Effector memory CD8-positive, alpha-beta T cell (primary cell): ENCODE measurements around the gene QRFP.

Experiments
- ATAC-seq: fragments of 150-1000 bp; cut with Tn5 transposase; replicated peaks from 2 replicates; pipeline ENCODE4 v1.10.0; 2021; ENCODE audit warnings: mild to moderate bottlenecking, moderate library complexity
- DNase-seq, 3 experiments: peaks; one replicate each; pipeline ENCODE4 v3.0.0; 2021
- H3K27ac Mint-ChIP-seq, 2 donors: one replicate each; pipeline ENCODE4 v1.8.0; 2022; ENCODE audit warnings: mild to moderate bottlenecking in 2 of 2, mixed read lengths in 2 of 2, moderate library complexity in 2 of 2
- H3K27me3 Mint-ChIP-seq, 2 donors: one replicate each; pipeline ENCODE4 v1.8.0; 2022; ENCODE audit warnings: mixed read lengths in 2 of 2
- H3K36me3 Mint-ChIP-seq: one replicate; pipeline ENCODE4 v1.8.0; 2022; ENCODE audit warnings: mild to moderate bottlenecking, moderate library complexity, mixed read lengths; ENCODE audit not compliant: insufficient read depth
- H3K4me1 Mint-ChIP-seq, 2 donors: one replicate each; pipeline ENCODE4 v1.8.0; 2022; ENCODE audit warnings: low read depth in 2 of 2, mixed read lengths in 2 of 2
- H3K4me3 Mint-ChIP-seq, 2 donors: one replicate each; pipeline ENCODE4 v1.8.0; 2022; ENCODE audit warnings: mild to moderate bottlenecking in 2 of 2, mixed read lengths in 2 of 2, moderate library complexity in 2 of 2
- H3K9me3 Mint-ChIP-seq, 2 donors: one replicate each; pipeline ENCODE4 v1.8.0; 2022; ENCODE audit warnings: mixed read lengths in 2 of 2

QRFP gene

GRCh38 chr9:130865921-130866320, 30.7 kb downstream of the QRFP start:
- H3K4me1 Mint-ChIP-seq, result peaks cover 5 to 8% of the 10 kb centered on the region in 2 donors
- no peaks in the 10 kb centered on the region for H3K27me3 Mint-ChIP-seq
- DNase-seq (no peak), ATAC-seq (no peak)
- peaks cover 8% of the 10 kb centered on the region for H3K36me3 Mint-ChIP-seq
- H3K4me3 Mint-ChIP-seq, result no peak overlapping the region
- H3K27ac Mint-ChIP-seq, result no peak overlapping the region
- H3K9me3 Mint-ChIP-seq, result no peaks in the 10 kb centered on the region

DNA sequence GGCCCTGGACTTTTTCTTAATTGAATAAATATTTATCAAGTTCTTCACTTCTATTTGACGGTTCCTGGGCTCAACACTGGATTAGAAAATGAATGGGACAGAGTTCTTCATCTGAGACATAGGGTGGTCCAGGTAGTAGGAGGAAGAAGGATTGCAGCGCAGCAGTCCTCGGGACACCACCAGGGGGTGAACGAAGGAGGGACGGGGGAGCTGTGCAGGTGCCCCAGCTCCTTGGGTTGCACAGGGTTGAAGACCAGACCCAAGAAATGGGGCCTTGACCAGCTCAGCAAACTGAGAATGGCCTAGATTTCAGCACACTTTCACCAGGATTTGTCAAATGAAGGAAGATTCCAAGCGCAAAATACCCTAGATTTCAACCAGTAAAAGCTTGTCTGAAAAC, 32.1 kb downstream of the QRFP start:
- ATAC-seq (no peak), DNase-seq (no peak)
- Mint-ChIP-seq H3K4me3 (no peak overlapping the region), H3K27ac (no peak overlapping the region), H3K4me1 (peaks cover 5 to 8% of the 10 kb centered on the region in 2 donors), H3K9me3 (no peaks in the 10 kb centered on the region), H3K36me3 (peaks cover 12% of the 10 kb centered on the region), H3K27me3 (no peaks in the 10 kb centered on the region)

GRCh38 chr9:130862747-130863146, 33.9 kb downstream of the QRFP start:
- H3K4me1 Mint-ChIP-seq, result peaks cover 5 to 8% of the 10 kb centered on the region in 2 donors
- no peaks in the 10 kb centered on the region for H3K27me3 Mint-ChIP-seq

GRCh38 chr9:130862217-130862616, 34.4 kb downstream of the QRFP start:
- Mint-ChIP-seq H3K27ac (peak overlapping the region in 1 of 2 donors; percentile 1), H3K27me3 (no peaks in the 10 kb centered on the region), H3K4me3 (no peak overlapping the region), H3K9me3 (no peaks in the 10 kb centered on the region), H3K36me3 (peaks cover 12% of the 10 kb centered on the region), H3K4me1 (peaks cover 5 to 8% of the 10 kb centered on the region in 2 donors)
- ATAC-seq, result no peak
- no peak for DNase-seq

More at GRCh38 chr9:130862747-130863146, 33.9 kb downstream of the QRFP start:
- peaks cover 12% of the 10 kb centered on the region for H3K36me3 Mint-ChIP-seq
- DNase-seq, result no peak
- peak overlapping the region in 1 of 2 donors; percentile 1 for H3K27ac Mint-ChIP-seq
- ATAC-seq, result no peak
- no peak overlapping the region for H3K4me3 Mint-ChIP-seq
- H3K9me3 Mint-ChIP-seq, result no peaks in the 10 kb centered on the region

DNA sequence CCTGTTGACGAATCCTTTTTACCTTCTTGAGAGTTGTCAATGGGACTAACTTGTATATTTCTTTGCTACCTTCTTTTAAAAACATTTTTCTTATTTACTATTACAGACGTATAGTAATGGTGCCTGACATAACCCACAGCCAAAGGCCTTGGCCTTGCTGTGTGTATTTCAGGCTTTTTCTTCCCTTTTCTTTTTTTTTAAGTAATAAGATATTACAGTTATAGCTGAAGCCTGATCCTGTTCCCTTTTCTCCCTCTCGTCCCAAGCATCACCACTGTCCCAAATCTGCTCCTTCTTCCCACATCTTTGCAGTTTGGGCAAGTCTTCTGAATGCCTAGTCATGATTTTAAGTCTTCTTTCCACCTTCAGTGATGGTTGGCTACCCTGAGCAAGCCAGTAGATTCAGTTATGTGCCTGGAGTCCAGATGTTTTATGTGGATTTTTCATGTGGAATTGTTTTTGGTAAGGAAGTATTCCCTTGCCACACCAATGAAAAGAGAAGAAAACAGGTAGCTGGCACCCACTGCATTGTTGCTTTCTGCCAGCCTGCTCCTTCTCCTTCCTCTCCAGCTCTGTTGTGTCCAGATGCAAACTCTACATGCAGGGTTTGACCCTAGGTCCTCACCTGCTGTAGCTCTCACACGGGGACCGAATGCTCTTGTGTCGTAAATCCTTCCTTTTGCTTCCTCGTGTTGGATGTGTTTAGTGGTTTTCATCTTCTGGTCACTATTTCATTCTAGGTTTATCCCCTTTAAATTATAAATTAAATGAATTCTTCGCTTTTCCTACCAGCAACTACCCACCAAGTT, 35.0 kb downstream of the QRFP start:
- H3K27ac Mint-ChIP-seq, result peak overlapping the region; percentile 27 to 31
- H3K4me1 Mint-ChIP-seq, result peaks cover 5 to 8% of the 10 kb centered on the region in 2 donors
- ATAC-seq, result no peak
- no peaks in the 10 kb centered on the region for H3K9me3 Mint-ChIP-seq
- no peak overlapping the region for H3K4me3 Mint-ChIP-seq
- peaks cover 12% of the 10 kb centered on the region for H3K36me3 Mint-ChIP-seq
- DNase-seq, result no peak
- no peaks in the 10 kb centered on the region for H3K27me3 Mint-ChIP-seq

DNA sequence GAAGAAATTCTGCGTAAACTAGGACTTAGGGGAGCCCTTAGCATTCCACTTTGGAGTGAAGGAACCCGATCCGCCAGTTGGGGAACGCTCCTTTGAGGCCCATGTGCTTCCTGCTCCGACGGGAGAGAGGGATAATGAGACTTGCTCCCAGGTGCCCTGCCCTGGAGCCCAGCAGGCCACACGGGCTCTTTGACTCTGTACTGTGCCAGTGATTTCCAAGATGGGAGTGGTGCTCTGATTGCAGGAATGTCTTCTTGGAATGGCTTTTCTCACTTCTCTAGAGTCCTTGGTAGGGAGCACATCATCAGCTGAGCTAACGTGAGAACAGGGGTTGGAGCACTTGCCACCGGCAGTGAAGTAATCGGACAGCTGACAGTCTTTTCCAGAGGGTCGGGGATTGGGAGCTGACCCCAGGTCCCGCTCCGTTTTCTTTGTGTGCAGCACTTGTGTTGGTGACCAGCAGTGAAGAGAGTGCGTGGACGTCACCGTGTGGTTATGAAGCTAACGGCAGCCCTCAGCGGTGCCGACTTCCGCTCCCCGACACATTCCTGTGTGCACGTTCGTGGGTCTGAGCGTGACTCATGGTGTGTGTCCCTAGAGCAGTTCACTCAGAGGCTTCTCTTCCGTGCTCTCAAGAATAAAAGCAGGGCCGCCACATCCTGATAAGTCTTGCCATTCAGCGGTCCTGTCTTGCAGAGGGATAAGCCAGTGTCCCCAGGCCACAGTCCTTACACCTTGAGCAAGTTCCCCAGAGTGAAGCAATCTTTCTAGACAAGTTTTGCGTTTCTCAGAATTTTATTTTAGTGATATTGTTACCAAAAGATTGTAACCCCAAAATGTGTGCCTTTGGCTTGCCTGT, 35.9 kb downstream of the QRFP start:
- Mint-ChIP-seq H3K36me3 (peaks cover 18% of the 10 kb centered on the region), H3K9me3 (no peaks in the 10 kb centered on the region), H3K27ac (no peak overlapping the region), H3K27me3 (no peaks in the 10 kb centered on the region), H3K4me1 (peaks cover 4% of the 10 kb centered on the region in 2 donors), H3K4me3 (no peak overlapping the region)
- ATAC-seq (peak; percentile 27), DNase-seq (no peak)

- DNase-seq (no peak), ATAC-seq (no peak)
- Mint-ChIP-seq H3K36me3 (peaks cover 25% of the 10 kb centered on the region), H3K4me1 (peaks cover 4% of the 10 kb centered on the region in 2 donors), H3K4me3 (no peak overlapping the region), H3K27ac (peak overlapping the region in 1 of 2 donors; percentile 41), H3K9me3 (no peaks in the 10 kb centered on the region), H3K27me3 (no peaks in the 10 kb centered on the region)
Observed at GRCh38 chr9:130858739-130859705, 37.6 kb downstream of the QRFP start.

GRCh38 chr9:130857864-130858738, 38.5 kb downstream of the QRFP start:
- Mint-ChIP-seq H3K27me3 (no peaks in the 10 kb centered on the region), H3K27ac (peak overlapping the region in 1 of 2 donors; percentile 41), H3K4me1 (peaks cover 2 to 4% of the 10 kb centered on the region in 2 donors), H3K9me3 (no peaks in the 10 kb centered on the region), H3K4me3 (no peak overlapping the region), H3K36me3 (peaks cover 25% of the 10 kb centered on the region)
- DNase-seq (no peak), ATAC-seq (no peak)

GRCh38 chr9:130856474-130856873, 40.1 kb downstream of the QRFP start:
- no peak for ATAC-seq
- H3K27ac Mint-ChIP-seq, result no peak overlapping the region
- DNase-seq, result no peak
- H3K4me3 Mint-ChIP-seq, result no peak overlapping the region
- peaks cover 17% of the 10 kb centered on the region for H3K36me3 Mint-ChIP-seq
- no peaks in the 10 kb centered on the region for H3K27me3 Mint-ChIP-seq
- no peaks in the 10 kb centered on the region for H3K9me3 Mint-ChIP-seq
- no peaks in the 10 kb centered on the region for H3K4me1 Mint-ChIP-seq

GRCh38 chr9:130854835-130855234, 41.8 kb downstream of the QRFP start:
- ATAC-seq (no peak), DNase-seq (no peak)
- H3K27me3 Mint-ChIP-seq, result no peaks in the 10 kb centered on the region
- peaks cover 24% of the 10 kb centered on the region for H3K36me3 Mint-ChIP-seq
- no peaks in the 10 kb centered on the region for H3K9me3 Mint-ChIP-seq
- no peak overlapping the region for H3K4me3 Mint-ChIP-seq
- no peak overlapping the region for H3K27ac Mint-ChIP-seq
- no peaks in the 10 kb centered on the region for H3K4me1 Mint-ChIP-seq

DNA sequence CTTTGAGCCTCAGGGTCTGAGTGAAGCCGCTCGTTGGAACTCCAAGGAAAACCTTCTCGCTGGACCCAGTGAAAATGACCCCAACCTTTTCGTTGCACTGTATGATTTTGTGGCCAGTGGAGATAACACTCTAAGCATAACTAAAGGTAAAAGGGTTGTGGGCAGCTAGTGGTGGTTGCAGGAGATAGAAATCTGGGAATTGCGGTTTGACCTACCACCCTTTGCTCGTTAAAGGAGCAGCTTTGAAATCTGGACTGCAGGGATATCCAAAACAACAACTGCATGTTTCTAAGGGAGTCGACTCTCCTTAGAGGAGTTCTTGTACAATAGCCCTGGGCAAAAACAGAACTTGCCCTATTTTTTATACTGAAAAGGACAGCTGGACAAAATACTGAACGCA, 42.5 kb downstream of the QRFP start:
- Mint-ChIP-seq H3K27me3 (no peaks in the 10 kb centered on the region), H3K27ac (peak overlapping the region in 1 of 2 donors; percentile 29), H3K36me3 (peaks cover 20% of the 10 kb centered on the region), H3K4me3 (no peak overlapping the region), H3K4me1 (no peaks in the 10 kb centered on the region), H3K9me3 (no peaks in the 10 kb centered on the region)
- ATAC-seq (no peak), DNase-seq (no peak)

- peaks cover 20% of the 10 kb centered on the region for H3K36me3 Mint-ChIP-seq
- no peaks in the 10 kb centered on the region for H3K27me3 Mint-ChIP-seq
Observed at GRCh38 chr9:130852801-130853200, 43.8 kb downstream of the QRFP start.

More at GRCh38 chr9:130852801-130853200, 43.8 kb downstream of the QRFP start:
- DNase-seq, result no peak
- Mint-ChIP-seq H3K4me1 (no peaks in the 10 kb centered on the region), H3K27ac (peak overlapping the region; percentile 35 to 49), H3K9me3 (no peaks in the 10 kb centered on the region), H3K4me3 (no peak overlapping the region)
- no peak for ATAC-seq
